HG03342 (cell line): Measurements from ENCODE around the gene PLCL2.

Experiments used
- ATAC-seq: cut with Tn5 transposase; IDR thresholded peaks from one replicate; pipeline ENCODE4 v1.9.1; 2021; ENCODE audit warnings: mild to moderate bottlenecking, moderate library complexity; ENCODE audit not compliant: unreplicated experiment

The PLCL2 gene

GRCh38 chr3:17138246-17139039, 253.7 kb downstream of the PLCL2 start:
- ATAC-seq, result no peak
